GM23338 (cell line): ENCODE measurements around the gene GPD2. TPM values are rescaled to one million over a fixed set of nuclear protein-coding genes. Genes with fewer than 3 reads are reported as not detected.

ENCODE experiments used
- ATAC-seq: fragments of 200-7000 bp; cut with Tn5 transposase; 3 replicates; pipeline ENCODE4 v1.9.1; 2020
- DNase-seq: peaks from one replicate; pipeline ENCODE4 v3.0.0-alpha.2; 2015; ENCODE audit warnings: low spot score
- H2AFZ ChIP-seq: fragments of 200-600 bp; sonication (generic); 2 replicates; pipeline ENCODE4 v1.8.0; 2016; ENCODE audit warnings: antibody characterized with exemption, mild to moderate bottlenecking, moderate library complexity
- H3F3A ChIP-seq: fragments of 200-600 bp; sonication (generic); replicated peaks from 2 replicates; pipeline ENCODE4 v1.8.0; 2017; ENCODE audit warnings: antibody characterized with exemption, mixed run types, low read depth
- H3K27ac ChIP-seq: fragments of 200-600 bp; sonication (generic); 2 replicates; pipeline ENCODE4 v1.6.1; 2016; ENCODE audit warnings: low read depth
- H3K27me3 ChIP-seq: fragments of 200-600 bp; sonication (generic); 2 replicates; pipeline ENCODE4 v1.8.0; 2016; ENCODE audit warnings: mild to moderate bottlenecking, mixed run types, moderate library complexity; ENCODE audit not compliant: insufficient read depth
- H3K36me3 ChIP-seq: fragments of 200-600 bp; sonication (generic); 2 replicates; pipeline ENCODE4 v1.8.0; 2016; ENCODE audit warnings: mild to moderate bottlenecking; ENCODE audit not compliant: insufficient read depth
- H3K4me1 ChIP-seq: fragments of 200-600 bp; sonication (generic); 2 replicates; pipeline ENCODE4 v1.8.0; 2016; ENCODE audit warnings: mild to moderate bottlenecking, moderate library complexity; ENCODE audit not compliant: insufficient read depth
- H3K4me2 ChIP-seq: fragments of 200-600 bp; sonication (generic); 2 replicates; pipeline ENCODE4 v1.7.1; 2017; ENCODE audit warnings: mixed run types
- H3K4me3 ChIP-seq: fragments of 200-600 bp; sonication (generic); 2 replicates; pipeline ENCODE4 v1.6.1; 2016; ENCODE audit warnings: mixed run types
- H3K79me2 ChIP-seq: fragments of 200-600 bp; sonication (generic); replicated peaks from 2 replicates; pipeline ENCODE4 v1.8.0; 2017; ENCODE audit warnings: mild to moderate bottlenecking; ENCODE audit not compliant: insufficient read depth
- H3K9me2 ChIP-seq: fragments of 200-600 bp; sonication (generic); 2 replicates; pipeline ENCODE4 v1.8.0; 2017; ENCODE audit not compliant: insufficient read depth
- H4K20me1 ChIP-seq: fragments of 200-600 bp; sonication (generic); replicated peaks from 2 replicates; pipeline ENCODE4 v1.8.0; 2017; ENCODE audit warnings: mild to moderate bottlenecking; ENCODE audit not compliant: insufficient read depth
- H3K27ac Mint-ChIP-seq: 2 replicates; pipeline ENCODE4 v1.8.0; 2020; ENCODE audit warnings: inconsistent platforms, mild to moderate bottlenecking, moderate library complexity, mixed read lengths
- H3K27me3 Mint-ChIP-seq: 3 replicates; pipeline ENCODE4 v1.8.0; 2022; ENCODE audit warnings: low read depth, mild to moderate bottlenecking, moderate library complexity, mixed read lengths, inconsistent platforms; ENCODE audit not compliant: insufficient read depth, poor library complexity
- H3K36me3 Mint-ChIP-seq: 3 replicates; pipeline ENCODE4 v1.8.0; 2021; ENCODE audit warnings: low read depth, mild to moderate bottlenecking, inconsistent platforms, moderate library complexity, mixed read lengths
- H3K4me1 Mint-ChIP-seq: 3 replicates; pipeline ENCODE4 v1.8.0; 2020; ENCODE audit warnings: mild to moderate bottlenecking, inconsistent platforms, mixed read lengths
- H3K4me3 Mint-ChIP-seq: 3 replicates; pipeline ENCODE4 v1.8.0; 2021; ENCODE audit warnings: moderate library complexity, mild to moderate bottlenecking, inconsistent platforms, mixed read lengths
- H3K9me3 Mint-ChIP-seq: 3 replicates; pipeline ENCODE4 v1.8.0; 2020; ENCODE audit warnings: moderate library complexity, mild to moderate bottlenecking, inconsistent platforms, mixed read lengths
- CREB1 ChIP-seq: fragments of 250-450 bp; sonication (Bioruptor Pico); IDR thresholded peaks from 2 replicates; pipeline ENCODE4 v1.5.0; 2020; ENCODE audit warnings: low read depth, mild to moderate bottlenecking, moderate library complexity
- CTCF ChIP-seq, 2 experiments: fragments of 200-600 bp in 1 of 2; sonication (generic) in 1 of 2; conservative IDR thresholded peaks; 2 replicates each; pipeline versions ENCODE4 v1.5.1 to v1.6.1; 2016 to 2017; ENCODE audit warnings: antibody characterized with exemption in 2 of 2, low read depth in 2 of 2, mild to moderate bottlenecking in 2 of 2, moderate library complexity in 1 of 2
- EZH2 ChIP-seq: fragments of 200-600 bp; sonication (generic); IDR thresholded peaks from one replicate; pipeline ENCODE4 v1.8.0; 2017; ENCODE audit warnings: antibody characterized with exemption, mild to moderate bottlenecking, low read depth; ENCODE audit not compliant: unreplicated experiment
- EZH2phosphoT487 ChIP-seq: fragments of 200-600 bp; sonication (generic); IDR thresholded peaks from one replicate; pipeline ENCODE4 v1.8.1; 2018; ENCODE audit warnings: antibody characterized with exemption; ENCODE audit not compliant: unreplicated experiment
- JUNB ChIP-seq: IDR thresholded peaks from one replicate; pipeline ENCODE4 v1.6.1; 2016; ENCODE audit warnings: antibody characterized with exemption; ENCODE audit not compliant: unreplicated experiment
- NANOG ChIP-seq: IDR thresholded peaks from 2 replicates; pipeline ENCODE4 v1.6.1; 2016; ENCODE audit warnings: antibody characterized with exemption, borderline replicate concordance
- POLR2AphosphoS5 ChIP-seq: IDR thresholded peaks from 2 replicates; pipeline ENCODE4 v1.6.1; 2016; ENCODE audit warnings: antibody characterized with exemption, low read depth
- REST ChIP-seq: IDR thresholded peaks from one replicate; pipeline ENCODE4 v1.6.1; 2018; ENCODE audit warnings: antibody characterized with exemption; ENCODE audit not compliant: unreplicated experiment
- STAT1 ChIP-seq: IDR thresholded peaks from one replicate; pipeline ENCODE4 v1.6.1; 2016; ENCODE audit warnings: antibody characterized with exemption; ENCODE audit not compliant: unreplicated experiment
- ZNF114 ChIP-seq: fragments of 250-450 bp; sonication (Bioruptor Pico); IDR thresholded peaks from 2 replicates; pipeline ENCODE4 v1.5.0; 2020; ENCODE audit warnings: mild to moderate bottlenecking, moderate library complexity
- ZNF331 ChIP-seq: fragments of 250-450 bp; sonication (Bioruptor Pico); IDR thresholded peaks from 2 replicates; pipeline ENCODE4 v1.5.0; 2020; ENCODE audit warnings: low read depth, mild to moderate bottlenecking, moderate library complexity
- polyA plus RNA-seq: library from polyadenylated mRNA; unstranded; fragments of >200 nt; fragmentation: Nextera tagmentation; extraction: Ambion mirVana; gene quantifications from 2 replicates; pipeline ENCODE4 v1.2.1, GENCODE V29; 2016
- total RNA-seq: library from RNA; depleted of rRNA; stranded (reverse); fragments of >200 nt; shearing (Covaris generic); gene quantifications from 2 replicates; pipeline ENCODE4 v1.2.3, GENCODE V29; 2014
- TF ChIP-seq, protein P1 (sequence below): IDR thresholded peaks from 2 replicates; pipeline ENCODE4 v1.6.1; 2016; ENCODE audit warnings: antibody characterized with exemption

Gene GPD2
- total and polyA plus RNA-seq, 2 experiments from 2014 or later, result 9.4 to 67.4 TPM

DNA sequence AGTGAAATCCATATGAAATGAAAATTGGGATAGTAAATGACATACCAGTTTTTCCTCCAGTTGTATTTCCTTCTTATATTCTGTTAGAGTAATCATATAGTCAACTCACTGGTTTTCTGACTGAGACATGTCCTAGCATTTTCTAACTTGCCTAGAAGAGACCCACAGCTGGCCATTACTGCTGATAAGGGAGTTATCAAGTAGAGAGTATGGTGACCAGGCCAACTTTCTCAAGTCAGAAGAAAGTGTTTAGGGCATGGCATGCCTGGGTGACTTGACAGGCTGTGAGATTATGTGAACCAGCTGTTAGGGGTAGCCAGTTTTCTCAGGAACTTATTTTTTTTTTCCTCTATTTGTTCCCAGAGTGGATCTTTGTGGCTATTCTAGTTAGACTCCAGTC lies 81.2 kb downstream of the GPD2 start:
- no peaks in the 10 kb centered on the region for H3K79me2 ChIP-seq
- no peak for ATAC-seq
- H3K4me1 ChIP-seq, result no peaks in the 10 kb centered on the region
- H3F3A ChIP-seq, result no peaks in the 10 kb centered on the region
- H3K27ac ChIP-seq, result no peak overlapping the region
- no peak overlapping the region for H3K4me3 ChIP-seq
- no peak overlapping the region for H3K27ac Mint-ChIP-seq
- H3K36me3 ChIP-seq, result no peaks in the 10 kb centered on the region
- H3K4me3 Mint-ChIP-seq, result no peak overlapping the region
- peaks cover 4% of the 10 kb centered on the region; the same call in 2 of the 3 replicates for H3K9me3 Mint-ChIP-seq
- no peak for TF ChIP-seq NANOG
- no peak for TF ChIP-seq ZNF331
- TF ChIP-seq EZH2, result no peak
- TF ChIP-seq CTCF (conservative IDR thresholded peaks at IDR 0.05; ENCODE audit: low read depth in 2 of 2), result no peak
- TF ChIP-seq POLR2AphosphoS5, result no peak
- no peak for TF ChIP-seq REST
- TF ChIP-seq JUNB, result no peak
- no peak for TF ChIP-seq CREB1 (CRISPR knock-in tag)
- TF ChIP-seq, protein P1, sequence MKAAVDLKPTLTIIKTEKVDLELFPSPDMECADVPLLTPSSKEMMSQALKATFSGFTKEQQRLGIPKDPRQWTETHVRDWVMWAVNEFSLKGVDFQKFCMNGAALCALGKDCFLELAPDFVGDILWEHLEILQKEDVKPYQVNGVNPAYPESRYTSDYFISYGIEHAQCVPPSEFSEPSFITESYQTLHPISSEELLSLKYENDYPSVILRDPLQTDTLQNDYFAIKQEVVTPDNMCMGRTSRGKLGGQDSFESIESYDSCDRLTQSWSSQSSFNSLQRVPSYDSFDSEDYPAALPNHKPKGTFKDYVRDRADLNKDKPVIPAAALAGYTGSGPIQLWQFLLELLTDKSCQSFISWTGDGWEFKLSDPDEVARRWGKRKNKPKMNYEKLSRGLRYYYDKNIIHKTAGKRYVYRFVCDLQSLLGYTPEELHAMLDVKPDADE, result no peak
- TF ChIP-seq ZNF114 (CRISPR knock-in tag), result no peak
- no peak for TF ChIP-seq EZH2phosphoT487
- no peak for TF ChIP-seq STAT1
- H4K20me1 ChIP-seq, result no peaks in the 10 kb centered on the region
- H2AFZ ChIP-seq, result no peak overlapping the region
- H3K9me2 ChIP-seq, result no peaks in the 10 kb centered on the region
- DNase-seq, result no peak
- H3K27me3 Mint-ChIP-seq, result no peaks in the 10 kb centered on the region
- no peak overlapping the region for H3K4me2 ChIP-seq
- H3K27me3 ChIP-seq, result no peaks in the 10 kb centered on the region
- peaks cover 10% of the 10 kb centered on the region; the same call in 2 of the 3 replicates for H3K36me3 Mint-ChIP-seq
- H3K4me1 Mint-ChIP-seq, result no peaks in the 10 kb centered on the region
